LNCAP (cell line): ENCODE measurements around the gene NOL3.
A peak's percentile ranks its signal among the peaks of the same experiment; 100 is the strongest.

Source experiments
- TF ChIP-seq, protein P1 (sequence below): fragments of 450-650 bp; IDR thresholded peaks from 2 replicates; pipeline ENCODE4 v1.5.1; 2017; ENCODE audit warnings: mild to moderate bottlenecking

The NOL3 gene

DNA sequence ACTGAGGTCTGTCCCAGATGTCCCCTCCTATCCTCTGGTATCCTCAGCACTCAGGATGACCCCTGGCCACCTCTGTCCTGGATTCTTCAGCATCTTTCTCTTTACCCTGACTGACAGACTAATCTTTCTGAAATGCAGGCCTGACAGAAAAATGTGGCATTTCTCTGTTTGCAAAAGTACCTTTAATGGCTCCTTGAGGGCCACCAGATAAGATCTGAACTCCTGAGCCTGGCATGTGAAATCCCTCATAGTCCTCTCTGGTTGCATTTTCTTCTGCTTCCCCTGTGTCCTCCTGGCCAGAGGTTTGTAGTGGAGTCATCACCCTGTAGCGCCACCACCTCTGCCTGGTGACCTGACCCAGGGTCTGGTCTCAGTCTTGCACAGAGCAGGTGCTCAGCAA lies 26.5 kb downstream of the NOL3 start:
- TF ChIP-seq, protein P1, sequence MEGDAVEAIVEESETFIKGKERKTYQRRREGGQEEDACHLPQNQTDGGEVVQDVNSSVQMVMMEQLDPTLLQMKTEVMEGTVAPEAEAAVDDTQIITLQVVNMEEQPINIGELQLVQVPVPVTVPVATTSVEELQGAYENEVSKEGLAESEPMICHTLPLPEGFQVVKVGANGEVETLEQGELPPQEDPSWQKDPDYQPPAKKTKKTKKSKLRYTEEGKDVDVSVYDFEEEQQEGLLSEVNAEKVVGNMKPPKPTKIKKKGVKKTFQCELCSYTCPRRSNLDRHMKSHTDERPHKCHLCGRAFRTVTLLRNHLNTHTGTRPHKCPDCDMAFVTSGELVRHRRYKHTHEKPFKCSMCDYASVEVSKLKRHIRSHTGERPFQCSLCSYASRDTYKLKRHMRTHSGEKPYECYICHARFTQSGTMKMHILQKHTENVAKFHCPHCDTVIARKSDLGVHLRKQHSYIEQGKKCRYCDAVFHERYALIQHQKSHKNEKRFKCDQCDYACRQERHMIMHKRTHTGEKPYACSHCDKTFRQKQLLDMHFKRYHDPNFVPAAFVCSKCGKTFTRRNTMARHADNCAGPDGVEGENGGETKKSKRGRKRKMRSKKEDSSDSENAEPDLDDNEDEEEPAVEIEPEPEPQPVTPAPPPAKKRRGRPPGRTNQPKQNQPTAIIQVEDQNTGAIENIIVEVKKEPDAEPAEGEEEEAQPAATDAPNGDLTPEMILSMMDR, result no peak

DNA sequence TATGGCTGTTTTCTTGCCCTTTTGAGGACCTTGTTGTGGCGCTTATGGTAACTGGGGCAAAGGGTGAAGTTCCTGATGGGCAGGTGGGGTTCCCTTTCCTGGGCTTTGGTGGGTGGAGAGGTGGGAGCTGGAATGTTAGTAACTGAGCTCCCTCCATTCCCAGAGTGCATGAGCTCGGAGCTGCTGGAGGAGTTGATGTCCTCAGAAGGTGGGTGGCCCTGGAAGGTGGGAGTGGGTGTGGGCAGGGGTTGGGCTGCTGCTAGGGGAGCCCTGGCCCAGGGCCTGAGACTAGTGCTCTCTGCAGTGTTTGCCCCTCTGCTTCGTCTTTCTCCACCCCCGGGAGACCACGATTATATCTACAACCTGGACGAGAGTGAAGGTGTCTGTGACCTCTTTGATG lies 27.4 kb downstream of the NOL3 start:
- TF ChIP-seq, protein P1, result no peak

DNA sequence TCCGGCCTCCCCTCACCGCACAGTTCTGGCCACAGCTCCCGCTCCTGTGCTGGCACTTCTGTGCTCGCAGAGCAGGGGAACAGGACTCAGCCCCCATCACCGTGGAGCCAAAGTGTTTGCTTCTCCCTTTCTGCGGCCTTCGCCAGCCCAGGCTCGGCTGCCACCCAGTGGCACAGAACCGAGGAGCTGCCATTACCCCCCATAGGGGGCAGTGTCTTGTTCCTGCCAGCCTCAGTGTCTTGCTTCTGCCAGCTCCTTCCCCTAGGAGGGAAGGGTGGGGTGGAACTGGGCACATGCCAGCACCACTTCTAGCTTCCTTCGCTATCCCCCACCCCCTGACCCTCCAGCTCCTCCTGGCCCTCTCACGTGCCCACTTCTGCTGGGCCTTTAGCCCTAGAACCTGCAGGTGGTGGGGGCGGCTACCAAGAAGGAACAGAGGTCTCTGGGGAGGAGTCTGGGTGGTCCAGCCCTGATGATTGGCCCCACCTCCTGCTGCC lies 27.9 kb downstream of the NOL3 start:
- TF ChIP-seq, protein P1, result peak; percentile 68

DNA sequence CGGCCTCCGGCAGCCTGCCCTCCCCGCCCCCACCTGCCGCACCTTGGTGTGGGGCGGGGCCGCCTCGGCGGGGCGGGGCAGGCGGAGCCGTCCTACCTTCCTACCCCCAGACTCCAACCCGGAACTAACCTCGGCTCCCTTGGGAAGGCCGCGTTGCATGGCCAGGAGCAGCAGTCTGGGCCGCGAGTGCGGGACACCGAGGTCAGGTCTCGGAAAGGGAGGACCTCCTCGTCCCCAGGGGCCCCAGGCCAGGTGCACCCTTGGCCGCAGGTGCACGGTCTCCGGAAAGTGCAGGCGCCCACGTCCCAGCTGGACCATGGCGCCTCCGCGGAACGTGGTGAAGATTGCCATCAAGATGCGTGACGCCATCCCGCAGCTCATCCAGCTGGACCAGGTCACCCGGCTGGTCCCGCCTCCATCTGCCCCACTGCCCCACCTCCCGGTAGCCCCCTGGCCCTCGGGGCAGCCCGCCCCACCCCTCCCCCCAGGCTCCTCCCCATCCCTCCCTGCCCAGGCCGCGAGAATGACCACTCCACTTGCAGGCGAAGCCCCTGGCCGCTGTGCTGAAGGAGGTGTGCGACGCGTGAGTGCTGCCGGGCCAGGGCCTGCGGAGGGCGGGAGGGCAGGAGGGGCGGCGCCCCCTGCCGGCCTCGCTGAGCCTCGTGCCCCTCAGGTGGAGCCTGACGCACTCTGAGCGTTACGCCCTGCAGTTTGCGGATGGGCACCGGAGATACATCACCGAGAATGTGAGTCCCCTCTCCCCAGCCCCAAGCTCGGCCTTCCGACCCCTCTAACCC lies 28.9 kb downstream of the NOL3 start, which contains the start of gene ELMO3:
Gene ELMO3, plus strand, starts transcription at position 121 of the 797 bp plus-strand sequence. Its CDS starts 196 bp downstream, at position 317.
- TF ChIP-seq, protein P1, result peak; percentile 72

DNA sequence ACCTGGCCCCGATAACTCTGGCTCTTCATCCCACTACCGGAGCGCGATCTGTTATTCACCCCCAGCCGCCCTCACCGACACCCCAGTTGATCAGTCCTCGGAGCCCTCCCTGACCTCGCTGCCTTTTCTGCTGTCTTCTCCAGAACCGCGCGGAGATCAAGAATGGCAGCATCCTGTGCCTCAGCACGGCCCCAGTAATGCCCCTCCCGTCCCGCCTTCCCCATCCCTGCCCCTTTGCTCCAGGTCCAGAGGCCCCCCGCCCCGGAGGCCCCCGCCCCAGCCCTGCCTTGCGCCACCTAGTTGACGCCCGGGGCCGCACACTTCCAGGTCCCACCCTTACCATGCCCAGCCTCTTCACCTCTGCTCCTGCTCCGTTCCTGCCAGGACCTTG lies 29.5 kb downstream of the NOL3 start:
- TF ChIP-seq, protein P1, result no peak; the same call in none of the 2 replicates

DNA sequence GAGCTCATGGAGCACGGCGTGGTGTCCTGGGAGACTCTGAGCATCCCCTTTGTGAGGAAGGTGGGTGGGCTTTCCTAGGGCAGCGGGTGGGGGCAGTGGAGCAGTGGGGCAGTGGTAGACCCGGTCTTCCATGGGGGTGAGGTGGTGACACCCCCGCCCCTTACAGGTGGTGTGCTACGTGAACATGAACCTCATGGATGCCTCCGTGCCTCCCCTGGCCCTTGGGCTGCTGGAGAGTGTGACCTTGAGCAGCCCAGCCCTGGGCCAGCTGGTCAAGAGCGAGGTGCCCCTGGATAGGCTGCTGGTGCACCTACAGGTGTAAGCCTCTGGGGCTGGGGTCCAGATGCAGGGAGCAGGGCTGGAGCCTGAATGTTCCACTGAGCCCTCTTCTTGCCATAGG lies 30.2 kb downstream of the NOL3 start:
- TF ChIP-seq, protein P1, result no peak

DNA sequence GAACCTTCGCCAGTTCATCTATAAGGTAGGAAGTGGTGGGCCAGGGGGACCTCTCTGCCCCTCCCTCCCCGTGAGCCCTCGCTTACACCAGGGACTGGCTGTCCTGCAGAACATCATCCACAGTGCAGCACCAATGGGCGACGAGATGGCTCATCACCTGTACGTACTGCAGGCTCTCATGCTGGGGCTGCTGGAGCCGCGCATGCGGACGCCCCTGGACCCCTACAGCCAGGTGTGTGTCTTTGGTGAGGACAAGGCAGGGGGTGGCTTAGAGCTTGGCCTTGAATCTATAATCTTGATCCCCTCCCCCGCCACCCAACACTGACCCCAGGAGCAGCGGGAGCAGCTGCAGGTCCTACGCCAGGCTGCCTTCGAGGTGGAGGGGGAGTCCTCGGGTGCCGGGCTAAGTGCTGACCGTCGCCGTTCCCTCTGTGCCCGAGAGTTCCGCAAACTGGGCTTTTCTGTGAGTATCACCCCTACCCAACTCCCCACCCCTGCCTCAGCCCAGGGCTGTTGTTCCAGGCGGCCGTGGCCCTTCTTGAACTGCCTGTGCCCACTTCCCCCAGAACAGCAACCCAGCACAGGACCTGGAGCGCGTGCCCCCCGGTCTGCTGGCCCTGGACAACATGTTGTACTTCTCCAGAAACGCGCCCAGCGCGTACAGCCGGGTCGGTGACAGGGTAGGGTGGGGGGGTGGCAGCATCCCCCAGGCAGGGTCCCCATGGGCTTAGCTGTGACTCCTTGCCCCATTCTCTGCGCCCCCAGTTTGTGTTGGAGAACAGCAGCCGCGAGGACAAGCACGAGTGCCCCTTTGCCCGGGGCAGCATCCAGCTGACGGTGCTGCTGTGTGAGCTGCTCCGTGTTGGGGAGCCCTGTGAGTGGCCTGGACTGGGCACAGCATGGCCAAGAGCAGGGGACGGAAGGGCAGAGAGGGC lies 31.3 kb downstream of the NOL3 start:
- TF ChIP-seq, protein P1, result no peak
